Mononuclear cell (primary cell): ENCODE data around the gene PLK3. TPM values are rescaled to one million over a fixed set of nuclear protein-coding genes. Genes with fewer than 3 reads are reported as not detected.
"Not testable (repeated sequence)": the region's sequence is repeated elsewhere in the genome, so short reads cannot be mapped to it uniquely, and the experiment has no call there.

Experiments
- H3K27me3 ChIP-seq: 2 replicates; pipeline ENCODE4 v1.6.0; 2011; ENCODE audit warnings: low read length, control low read depth; ENCODE audit not compliant: insufficient read depth
- H3K4me1 ChIP-seq: 2 replicates; pipeline ENCODE4 v1.5.1; 2011; ENCODE audit warnings: mild to moderate bottlenecking, low read length, control low read depth; ENCODE audit not compliant: insufficient read depth
- H3K4me3 ChIP-seq: 2 replicates; pipeline ENCODE4 v1.5.1; 2011; ENCODE audit warnings: mild to moderate bottlenecking, low read length, moderate library complexity
- H3K9me3 ChIP-seq: 2 replicates; pipeline ENCODE4 v1.5.1; 2011; ENCODE audit warnings: low read depth, mild to moderate bottlenecking, control low read depth, low read length
- total RNA-seq: library from RNA; depleted of rRNA; stranded (reverse); fragments of >200 nt; gene quantifications from one replicate; pipeline ENCODE4 v1.2.3, GENCODE V29; 2012

PLK3 gene
- total RNA-seq, 1 donor = 224 TPM

DNA sequence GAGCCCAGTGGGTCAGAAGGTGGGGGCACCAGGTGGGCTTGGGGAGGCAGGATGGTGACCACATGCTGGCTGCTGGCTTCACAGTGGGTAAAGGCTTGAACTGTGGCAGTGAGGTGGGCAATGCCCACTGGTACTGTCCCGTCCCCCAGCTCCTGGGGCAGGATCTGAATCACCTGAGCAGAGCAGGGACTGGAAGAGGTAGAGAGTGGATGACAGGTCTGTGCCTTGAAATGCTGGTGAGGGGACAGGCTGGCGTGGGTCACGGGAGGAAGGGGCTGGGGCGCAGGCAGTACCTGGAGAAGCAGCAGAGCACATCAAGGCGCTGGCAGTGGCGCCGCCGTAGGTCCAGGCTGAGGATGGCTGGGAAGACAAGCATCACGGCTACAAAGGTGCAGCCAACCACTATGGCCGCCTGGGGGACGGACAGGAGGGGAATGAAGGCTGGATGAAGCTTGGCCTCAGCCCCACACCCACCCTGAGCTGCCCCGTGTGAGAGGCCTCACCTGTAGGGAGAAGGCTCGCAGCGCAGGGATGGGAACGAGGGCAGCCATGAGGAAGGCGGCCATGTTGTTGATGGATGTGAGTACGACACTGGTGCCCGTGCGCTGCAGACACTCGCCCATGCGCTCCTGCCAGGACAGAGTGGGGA, 27.9 kb downstream of the PLK3 start:
- no peaks in the 10 kb centered on the region for H3K9me3 ChIP-seq
- no peak overlapping the region for H3K4me3 ChIP-seq
- no peaks in the 10 kb centered on the region for H3K27me3 ChIP-seq
- peaks cover 23% of the 10 kb centered on the region for H3K4me1 ChIP-seq

DNA sequence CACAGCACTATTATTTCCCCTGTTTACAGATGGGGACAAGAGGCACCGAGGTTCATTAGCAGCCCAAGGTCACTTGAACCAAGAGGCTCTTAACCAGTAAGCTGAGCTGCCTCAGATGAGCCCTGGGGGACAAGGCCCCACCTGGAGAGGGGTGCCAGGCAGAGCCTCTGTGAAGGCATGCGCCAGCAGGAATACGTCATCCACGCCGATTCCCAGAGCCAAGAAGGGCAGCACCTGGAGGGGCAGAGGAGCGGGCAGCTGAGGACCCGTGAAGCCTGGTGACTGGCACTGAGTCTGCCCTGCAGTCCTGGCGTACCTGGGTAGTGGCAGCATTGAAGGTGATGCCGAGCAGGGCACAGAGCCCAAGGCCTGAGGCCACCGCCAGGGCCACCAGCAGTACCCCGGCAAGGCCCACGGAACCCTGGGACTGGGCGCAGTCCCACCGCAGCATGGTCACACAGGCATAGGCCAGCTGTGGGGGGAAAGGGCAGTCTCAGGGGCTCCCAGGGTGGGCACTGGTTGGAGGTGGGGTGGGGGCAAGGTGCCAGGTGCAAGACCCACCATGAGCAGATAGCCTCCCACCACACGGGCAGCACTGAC, 28.8 kb downstream of the PLK3 start:
- H3K9me3 ChIP-seq = no peaks in the 10 kb centered on the region
- no peak overlapping the region for H3K4me3 ChIP-seq
- H3K27me3 ChIP-seq = no peaks in the 10 kb centered on the region
- H3K4me1 ChIP-seq = peaks cover 31% of the 10 kb centered on the region

DNA sequence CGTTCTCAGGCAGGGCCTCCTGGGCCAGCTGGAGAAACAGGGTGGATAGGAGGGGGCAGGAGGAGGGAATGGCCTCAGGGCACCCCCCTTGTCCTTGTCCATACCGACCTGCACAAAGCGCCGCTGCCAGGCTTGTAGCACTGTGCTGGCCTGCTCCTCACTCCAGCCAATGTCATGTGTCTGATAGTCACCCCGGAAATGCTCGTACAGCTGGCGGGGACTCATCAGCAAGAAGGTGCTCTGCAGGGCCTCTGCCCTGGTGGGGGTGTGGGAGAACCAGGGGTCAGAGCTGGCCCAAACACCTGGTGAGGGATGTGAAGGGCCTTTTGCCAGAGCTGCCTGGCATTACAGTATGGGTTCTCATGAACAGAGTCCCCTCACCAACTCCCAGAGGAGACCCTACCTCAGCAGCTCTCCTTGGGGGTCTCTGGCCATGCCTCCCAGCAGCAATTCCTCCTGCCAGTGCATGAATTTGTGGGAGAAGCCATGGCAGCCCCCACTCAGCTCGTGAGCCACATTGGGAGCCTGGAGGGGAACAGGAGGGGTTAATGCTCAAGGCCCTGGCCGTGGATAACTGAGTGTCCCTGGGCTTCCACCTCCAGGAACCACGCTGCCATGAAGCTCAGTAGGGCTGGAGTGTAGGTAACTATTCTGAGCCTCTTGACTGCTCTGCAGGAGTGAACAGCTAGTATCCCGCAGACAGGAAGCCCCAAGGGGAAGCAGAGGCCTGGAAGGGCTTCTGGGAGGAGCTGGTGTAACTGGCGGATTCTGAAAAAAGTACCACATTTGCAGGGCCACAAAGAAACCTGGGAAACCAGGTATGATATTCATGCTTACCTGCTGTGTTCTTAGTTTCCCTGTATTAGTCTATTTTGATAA, 29.6 kb downstream of the PLK3 start:
- no peaks in the 10 kb centered on the region for H3K9me3 ChIP-seq
- H3K4me3 ChIP-seq = no peak overlapping the region
- no peaks in the 10 kb centered on the region for H3K27me3 ChIP-seq
- peaks cover 39% of the 10 kb centered on the region for H3K4me1 ChIP-seq

DNA sequence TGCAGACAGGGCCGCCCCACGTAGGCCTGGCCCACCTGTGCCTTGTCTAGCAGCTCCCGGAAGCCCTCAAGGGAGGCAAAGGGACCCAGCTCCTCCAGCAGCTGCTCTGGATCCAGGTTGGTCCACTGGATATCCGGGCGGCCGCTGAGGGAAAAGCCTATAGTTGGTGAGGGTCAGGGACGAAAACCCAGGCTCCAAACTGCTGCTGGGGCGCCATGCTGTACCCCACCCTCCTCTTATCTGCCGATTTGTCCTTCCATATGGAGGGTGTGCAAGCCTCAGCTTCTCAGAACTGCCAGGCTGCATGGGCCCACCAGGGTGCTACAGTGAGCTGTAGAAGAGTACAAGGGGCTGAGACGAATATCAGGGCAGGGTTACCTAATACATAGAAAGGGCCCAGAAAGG, 30.7 kb downstream of the PLK3 start:
- H3K4me3 ChIP-seq = no peak overlapping the region
- H3K9me3 ChIP-seq = no peaks in the 10 kb centered on the region
- H3K4me1 ChIP-seq = peaks cover 41% of the 10 kb centered on the region
- H3K27me3 ChIP-seq = no peaks in the 10 kb centered on the region

DNA sequence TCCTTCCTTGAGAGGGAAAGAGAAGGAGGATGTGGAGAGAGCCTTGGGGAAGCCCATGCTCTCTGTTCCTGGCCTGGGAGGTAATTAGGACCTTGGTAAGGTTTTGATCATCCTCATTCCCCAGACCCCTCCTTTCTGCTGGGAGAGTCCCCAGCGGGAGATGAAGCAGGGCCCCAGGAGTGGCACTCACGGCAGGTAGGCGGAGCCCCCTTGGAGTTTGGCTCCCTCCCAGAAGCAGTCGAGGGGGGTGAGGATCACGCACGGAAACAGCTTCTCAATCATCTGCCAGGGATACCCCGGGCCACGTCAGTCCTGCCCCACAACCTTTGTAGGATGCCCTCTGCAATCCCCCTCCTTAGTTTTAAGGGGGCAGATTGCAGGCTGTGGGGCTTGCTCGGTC, 31.3 kb downstream of the PLK3 start:
- Histone ChIP-seq H3K27me3 (no peaks in the 10 kb centered on the region), H3K4me1 (peaks cover 38% of the 10 kb centered on the region), H3K9me3 (no peaks in the 10 kb centered on the region), H3K4me3 (no peak overlapping the region)

DNA sequence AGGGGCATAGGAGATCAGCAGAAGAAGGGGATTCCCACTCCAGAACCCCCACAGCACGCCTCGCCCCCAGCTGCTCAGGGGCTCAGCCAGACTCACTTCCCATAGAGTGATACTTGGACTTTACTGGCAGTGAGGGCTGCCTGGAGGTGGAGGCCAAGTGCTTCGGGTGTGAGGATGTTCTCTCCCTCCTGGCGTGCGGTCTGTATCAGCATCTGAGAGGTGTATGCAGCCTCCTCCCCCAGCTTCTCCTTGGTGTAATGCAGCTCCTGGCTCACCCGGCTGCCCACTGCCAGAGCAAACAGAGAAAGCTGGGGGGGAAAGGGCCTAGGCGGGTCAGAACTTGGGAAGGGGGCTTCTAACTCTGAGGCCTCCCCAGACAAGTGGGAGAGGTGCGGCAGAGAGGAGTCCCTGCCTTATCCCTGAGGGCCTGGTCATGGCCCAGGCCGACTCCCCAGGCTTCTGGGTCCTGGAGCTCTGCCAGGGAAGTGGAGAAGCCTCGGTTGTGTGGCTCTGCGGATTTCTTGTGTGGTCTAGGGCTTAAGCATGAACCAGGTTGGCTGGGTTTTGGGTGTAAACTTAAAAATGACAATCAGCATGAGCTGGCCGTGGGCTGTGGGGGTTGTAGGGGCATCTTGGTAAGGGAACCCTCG, 32.0 kb downstream of the PLK3 start:
- Histone ChIP-seq H3K27me3 (no peaks in the 10 kb centered on the region), H3K9me3 (no peaks in the 10 kb centered on the region), H3K4me1 (peaks cover 31% of the 10 kb centered on the region), H3K4me3 (no peak overlapping the region)

DNA sequence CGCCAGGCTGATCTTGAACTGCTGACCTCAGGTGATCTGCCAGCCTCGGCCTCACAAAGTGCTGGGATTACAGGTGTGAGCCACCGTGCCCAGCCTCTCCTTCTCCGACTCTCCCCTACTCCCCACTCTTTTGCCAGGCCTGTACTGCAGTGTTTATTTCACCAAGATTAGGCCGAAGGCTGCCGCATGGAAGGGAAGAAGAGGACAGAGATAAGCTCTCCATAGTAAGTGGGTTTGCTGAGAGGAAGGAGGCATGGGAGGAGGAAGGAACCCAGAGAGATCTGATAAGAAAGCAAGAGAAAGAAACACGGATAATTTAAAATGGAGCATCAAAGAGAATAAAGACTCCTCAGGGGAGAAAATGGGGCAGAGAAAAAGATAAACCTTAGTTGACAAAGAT, 34.2 kb downstream of the PLK3 start:
- Histone ChIP-seq H3K27me3 (no peaks in the 10 kb centered on the region), H3K4me3 (no peak overlapping the region), H3K4me1 (peaks cover 31% of the 10 kb centered on the region)

DNA sequence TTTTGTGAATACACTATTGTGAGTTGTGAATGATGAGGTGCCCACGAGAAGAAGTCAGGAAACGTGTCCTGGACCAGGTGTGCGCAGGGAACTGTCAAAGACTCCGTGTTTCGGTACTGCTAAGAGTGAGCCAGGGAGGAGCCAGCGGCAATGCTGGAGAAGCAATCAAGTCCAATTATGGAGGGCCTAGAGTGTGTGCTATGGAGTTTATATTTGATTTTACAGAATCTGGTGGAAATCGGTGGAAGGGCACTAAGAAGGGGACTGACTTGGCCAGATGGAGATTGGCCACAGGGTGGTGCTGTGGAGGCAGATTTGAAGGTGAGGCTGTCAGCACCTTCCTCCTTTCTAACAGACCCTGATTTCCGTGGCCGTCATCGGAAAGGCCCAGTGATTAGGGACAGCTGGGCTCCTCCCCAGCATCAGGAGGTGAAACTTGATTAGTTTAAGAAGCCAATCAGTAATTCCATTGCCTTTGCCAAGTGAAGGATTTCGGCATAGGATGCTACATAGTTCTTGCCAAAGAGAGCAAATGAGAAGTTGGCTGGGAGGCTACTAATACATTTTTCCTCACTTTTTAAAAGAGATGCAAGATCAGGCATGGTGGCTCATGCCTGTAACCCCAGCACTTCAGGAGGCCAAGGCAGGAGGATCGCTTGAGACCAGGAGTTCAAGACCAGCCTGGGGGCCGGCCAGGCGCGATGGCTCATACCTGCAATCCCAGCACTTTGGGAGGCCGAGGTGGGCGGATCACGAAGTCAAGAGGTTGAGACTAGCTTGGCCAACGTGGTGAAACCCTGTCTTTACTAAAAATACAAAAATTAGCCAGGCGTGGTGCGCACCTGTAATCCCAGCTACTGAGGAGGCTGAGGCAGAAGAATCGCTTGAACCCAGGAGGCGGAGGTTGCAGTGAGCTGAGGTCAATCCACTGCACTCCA, 35.8 kb downstream of the PLK3 start:
- H3K4me1 ChIP-seq = peaks cover 21% of the 10 kb centered on the region
- no peak overlapping the region for H3K4me3 ChIP-seq
- H3K9me3 ChIP-seq = no peaks in the 10 kb centered on the region
- H3K27me3 ChIP-seq = no peaks in the 10 kb centered on the region

More for the DNA sequence above, 34.2 kb downstream of the PLK3 start:
- no peaks in the 10 kb centered on the region for H3K9me3 ChIP-seq

DNA sequence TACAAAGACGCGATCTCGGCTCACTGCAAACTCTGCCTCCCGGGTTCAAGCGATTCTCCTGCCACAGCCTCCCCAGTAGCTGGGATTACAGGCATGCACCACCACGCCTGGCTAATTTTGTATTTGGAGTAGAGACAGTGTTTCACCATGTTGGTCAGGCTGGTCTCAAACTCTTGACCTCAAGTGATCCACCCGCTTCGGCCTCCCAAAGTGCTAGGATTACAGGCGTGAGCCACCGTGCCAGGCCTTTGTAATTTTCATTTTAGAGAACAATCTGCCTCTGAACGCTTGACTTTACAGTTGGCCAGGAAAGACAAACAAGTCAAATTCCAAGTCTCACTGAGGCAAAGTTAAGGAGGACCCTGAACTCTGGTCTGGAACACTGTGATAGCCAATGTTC, 38.1 kb downstream of the PLK3 start:
- not testable (repeated sequence) for H3K9me3 ChIP-seq, H3K4me3 ChIP-seq, H3K27me3 ChIP-seq
- peaks cover 29% of the 10 kb centered on the region for H3K4me1 ChIP-seq

DNA sequence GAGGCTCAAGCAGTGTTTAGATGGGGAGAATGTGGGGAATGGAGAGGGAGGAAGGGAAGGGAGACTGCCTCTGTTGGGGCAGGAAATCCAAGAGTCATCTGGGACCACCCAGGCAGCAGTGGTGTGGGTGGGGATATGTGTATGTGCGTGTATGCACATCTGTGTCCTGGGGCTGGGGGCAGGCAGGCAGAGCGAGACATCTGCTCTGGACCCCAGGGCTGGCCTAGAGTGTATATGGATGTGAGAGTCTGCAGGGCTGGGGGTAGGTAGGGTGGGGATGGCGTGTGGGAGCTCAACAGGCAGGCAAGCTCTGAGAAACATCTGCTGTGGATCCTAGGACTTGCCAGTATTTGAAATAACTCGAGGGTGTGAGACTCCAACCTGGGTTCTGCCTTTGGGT, 39.4 kb downstream of the PLK3 start:
- H3K9me3 ChIP-seq = no peaks in the 10 kb centered on the region
- peaks cover 18% of the 10 kb centered on the region for H3K4me1 ChIP-seq
- peaks cover 9% of the 10 kb centered on the region for H3K27me3 ChIP-seq
- H3K4me3 ChIP-seq = no peak overlapping the region

DNA sequence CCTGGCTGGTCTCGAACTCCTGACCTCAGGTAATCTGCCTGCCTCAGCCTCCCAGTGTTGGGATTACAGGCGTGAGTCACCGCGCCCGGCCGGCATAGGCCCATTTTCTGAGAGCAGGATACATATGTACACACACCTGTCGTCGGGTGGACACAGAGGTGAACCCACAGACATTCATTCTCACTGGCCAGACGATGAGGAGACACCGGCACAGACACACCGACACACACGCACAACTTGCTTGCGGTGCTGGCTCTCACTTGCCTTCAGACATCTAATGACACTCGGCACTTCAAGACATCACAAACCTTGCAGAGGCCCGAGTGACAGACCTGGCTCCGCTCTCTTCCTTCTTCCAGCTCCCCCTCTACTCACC, 42.3 kb downstream of the PLK3 start:
- H3K9me3 ChIP-seq = no peaks in the 10 kb centered on the region
- H3K4me3 ChIP-seq = no peak overlapping the region
- peaks cover 9% of the 10 kb centered on the region for H3K27me3 ChIP-seq
- H3K4me1 ChIP-seq = peaks cover 10% of the 10 kb centered on the region

DNA sequence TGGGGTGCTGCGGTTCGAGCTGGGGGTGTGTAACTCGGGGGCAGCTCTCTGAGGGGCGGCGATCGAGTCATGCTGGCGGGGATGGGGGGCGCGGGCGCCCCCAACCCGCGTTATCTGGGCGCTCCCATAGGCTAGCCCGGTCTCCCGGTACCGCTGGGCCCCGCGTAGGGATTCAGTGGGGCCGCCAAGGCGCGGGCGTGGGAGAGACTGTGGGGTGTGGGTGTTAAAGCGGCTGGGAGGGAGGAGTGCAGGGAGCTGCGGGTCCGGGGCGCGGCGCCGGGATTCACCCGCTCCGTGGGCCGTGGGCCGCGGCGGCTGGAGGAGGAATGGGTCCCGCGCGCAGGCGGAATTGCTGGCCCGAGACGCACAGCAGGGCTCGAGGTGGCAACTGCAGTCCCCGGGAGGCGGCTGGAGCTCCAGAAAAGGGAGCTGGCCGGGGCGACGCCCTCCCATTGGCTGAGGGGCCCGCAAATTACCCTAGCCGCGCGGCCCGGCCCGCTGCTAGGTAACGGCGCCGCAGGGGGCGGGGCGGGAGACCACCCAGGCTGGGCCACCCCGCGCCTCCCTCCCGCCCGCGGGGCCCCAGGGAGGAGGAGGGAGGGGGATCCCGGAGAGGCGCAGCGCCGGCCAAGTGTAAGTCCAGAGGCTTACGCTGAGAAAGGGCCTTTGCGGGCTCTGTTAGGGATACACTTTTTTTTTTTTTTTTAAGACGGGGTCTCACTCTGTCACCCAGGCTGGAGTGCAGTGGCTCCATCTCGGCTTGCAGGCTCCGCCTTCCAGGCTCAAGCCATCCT, 42.9 kb downstream of the PLK3 start, which contains the start of gene PTCH2:
PTCH2 (minus strand) TSS at position 392 of the 794 bp plus-strand sequence; CDS start at position 71, 321 bp downstream.
- H3K4me1 ChIP-seq = peaks cover 10% of the 10 kb centered on the region
- H3K9me3 ChIP-seq = no peaks in the 10 kb centered on the region
- H3K27me3 ChIP-seq = peaks cover 9% of the 10 kb centered on the region
- H3K4me3 ChIP-seq = no peak within 1 kb of the TSS

DNA sequence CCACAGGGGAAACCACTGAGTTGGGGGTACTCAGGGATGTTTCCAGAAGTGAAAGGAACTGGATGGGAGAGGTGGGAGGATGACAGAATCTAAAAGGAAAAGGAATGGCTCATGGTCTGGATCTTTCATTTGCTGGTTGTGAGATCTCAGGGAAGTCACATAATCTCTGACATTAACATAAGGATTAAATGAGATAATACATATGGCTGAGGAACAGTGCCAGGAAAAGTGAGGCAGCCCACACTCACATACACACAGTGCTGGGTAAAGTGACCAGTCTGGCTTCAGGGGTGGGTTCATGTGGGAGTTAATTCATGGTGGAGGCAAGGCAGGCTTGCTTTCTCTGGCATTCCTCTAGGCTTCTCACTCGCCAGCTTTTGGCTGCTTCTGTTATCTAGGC, 46.8 kb downstream of the PLK3 start:
- Histone ChIP-seq H3K4me3 (no peak overlapping the region), H3K4me1 (peaks cover 10% of the 10 kb centered on the region), H3K9me3 (no peaks in the 10 kb centered on the region), H3K27me3 (peaks cover 6% of the 10 kb centered on the region)
